ENCODE measurements around the gene PRIM1. TPM values are rescaled to one million over a fixed set of nuclear protein-coding genes. Genes with fewer than 3 reads are reported as not detected.
"Not testable (repeated sequence)": the region's sequence is repeated elsewhere in the genome, so short reads cannot be mapped to it uniquely, and the experiment has no call there.

Gene PRIM1
- polyA plus RNA-seq, 2 donors = 3.2 to 7.4 TPM

DNA sequence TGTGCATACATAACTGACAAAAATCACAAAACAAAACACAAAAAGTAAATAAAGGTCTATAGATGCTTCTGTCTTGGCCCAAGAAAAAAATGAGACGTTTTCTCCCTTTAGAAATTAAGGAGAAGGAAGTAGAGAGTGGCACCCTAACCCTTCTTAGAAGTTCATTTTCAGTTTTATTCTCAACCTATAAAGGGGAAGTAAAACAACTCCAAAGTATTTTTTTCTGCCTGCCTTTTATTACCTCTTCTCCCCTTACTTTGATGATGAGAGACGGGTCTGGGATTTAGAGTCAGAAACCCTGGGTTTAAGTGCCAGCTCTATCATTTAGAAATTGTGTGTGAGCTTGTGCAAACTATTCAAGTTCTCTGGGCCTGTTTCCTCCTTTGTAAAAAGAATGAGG, 2.8 kb downstream of the PRIM1 start:
- H3K4me1 ChIP-seq (ENCODE audit: control insufficient read depth in 2 of 2, insufficient read depth in 2 of 2, low read length in 1 of 2) = no peaks in the 10 kb centered on the region
- H3K27ac ChIP-seq (ENCODE audit: low read depth in 2 of 2, low read length in 1 of 2) = no peak overlapping the region
- H3K27me3 ChIP-seq (ENCODE audit: control insufficient read depth in 1 of 2, insufficient read depth in 2 of 2, low read length in 2 of 2) = no peaks in the 10 kb centered on the region
- 67 to 76% methylated on average over 2 of the region's 2 CpGs for WGBS, 2 donors
- H3K4me3 ChIP-seq (ENCODE audit: low read depth in 1 of 2, low read length in 2 of 2) = no peak overlapping the region
- peaks cover 0 to 4% of the 10 kb centered on the region in 2 donors for H3K36me3 ChIP-seq (ENCODE audit: control insufficient read depth in 2 of 2, insufficient read depth in 2 of 2, low read length in 1 of 2)
- no peaks in the 10 kb centered on the region for H3K9me3 ChIP-seq (ENCODE audit: control insufficient read depth in 2 of 2, insufficient read depth in 1 of 2, low read depth in 1 of 2, low read length in 1 of 2)

DNA sequence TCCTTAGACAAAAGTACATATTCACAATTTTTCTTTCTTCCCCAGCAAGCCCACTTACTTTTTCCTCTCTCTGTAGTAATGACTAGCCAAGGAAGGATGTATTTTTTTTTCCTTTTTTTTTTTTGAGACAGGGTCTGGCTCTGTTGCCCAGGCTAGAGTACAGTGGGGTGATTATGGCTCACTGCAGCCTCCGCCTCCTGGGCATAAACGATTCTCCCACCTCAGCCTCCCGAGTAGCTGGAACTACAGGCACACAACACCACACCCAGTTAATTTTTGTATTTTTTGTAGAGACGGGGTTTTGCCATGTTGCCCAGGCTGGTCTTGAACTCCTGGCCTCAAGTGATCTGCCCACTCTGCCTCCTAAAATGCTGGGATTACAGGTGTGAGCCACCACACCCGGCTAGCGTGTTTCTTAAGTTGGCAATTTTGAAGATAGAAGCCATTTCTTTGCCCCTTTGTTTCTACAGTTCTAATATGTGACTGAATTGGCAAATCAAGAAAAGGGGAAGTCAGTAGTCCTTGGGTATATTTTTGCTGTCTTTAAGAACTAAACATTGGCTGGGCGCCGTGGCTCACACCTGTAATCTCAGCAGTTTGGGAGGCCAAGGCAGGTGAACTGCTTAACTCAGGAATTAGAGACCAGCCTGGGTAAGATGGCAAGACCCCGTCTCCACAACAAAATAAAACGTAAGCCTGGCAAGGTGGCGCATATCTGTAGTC, 23.8 kb downstream of the PRIM1 start:
- Histone ChIP-seq H3K36me3 (ENCODE audit: control insufficient read depth in 2 of 2, insufficient read depth in 2 of 2, low read length in 1 of 2) (peaks cover 0 to 5% of the 10 kb centered on the region in 2 donors), H3K27me3 (ENCODE audit: control insufficient read depth in 1 of 2, insufficient read depth in 2 of 2, low read length in 2 of 2) (no peaks in the 10 kb centered on the region), H3K4me3 (ENCODE audit: low read depth in 1 of 2, low read length in 2 of 2) (no peak overlapping the region), H3K27ac (ENCODE audit: low read depth in 2 of 2, low read length in 1 of 2) (no peak overlapping the region), H3K4me1 (ENCODE audit: control insufficient read depth in 2 of 2, insufficient read depth in 2 of 2, low read length in 1 of 2) (no peaks in the 10 kb centered on the region), H3K9me3 (ENCODE audit: control insufficient read depth in 2 of 2, insufficient read depth in 1 of 2, low read depth in 1 of 2, low read length in 1 of 2) (no peaks in the 10 kb centered on the region)
- 95% methylated on average over 11 of the region's 11 CpGs for WGBS, 2 donors

DNA sequence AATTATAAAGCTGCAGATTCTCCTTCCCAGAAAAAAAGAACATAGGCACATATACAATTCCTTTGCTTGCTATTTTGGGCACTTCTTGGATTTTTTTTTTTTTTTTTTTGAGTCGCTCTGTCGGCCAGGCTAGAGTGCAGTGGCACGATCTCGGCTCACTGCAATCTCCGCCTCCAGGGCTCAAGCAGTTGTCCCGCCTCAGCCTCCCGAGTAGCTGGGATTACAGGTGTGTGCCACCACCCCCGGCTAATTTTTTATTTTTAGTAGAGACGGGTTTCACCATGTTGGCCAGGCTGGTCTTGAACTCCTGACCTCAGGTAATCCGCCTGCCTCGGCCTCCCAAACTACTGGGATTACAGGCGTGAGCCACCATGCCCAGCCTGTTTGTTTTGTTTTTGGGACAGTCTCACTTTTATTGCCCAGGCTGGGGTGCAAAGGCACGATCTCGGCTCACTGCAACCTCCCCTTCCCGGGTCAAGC, 25.9 kb downstream of the PRIM1 start:
- not testable (repeated sequence) for H3K36me3 ChIP-seq (ENCODE audit: control insufficient read depth in 2 of 2, insufficient read depth in 2 of 2, low read length in 1 of 2); H3K4me1 ChIP-seq (ENCODE audit: control insufficient read depth in 2 of 2, insufficient read depth in 2 of 2, low read length in 1 of 2); H3K4me3 ChIP-seq (ENCODE audit: low read depth in 1 of 2, low read length in 2 of 2); H3K9me3 ChIP-seq (ENCODE audit: control insufficient read depth in 2 of 2, insufficient read depth in 1 of 2, low read depth in 1 of 2, low read length in 1 of 2); H3K27me3 ChIP-seq (ENCODE audit: control insufficient read depth in 1 of 2, insufficient read depth in 2 of 2, low read length in 2 of 2)
- WGBS, 2 donors = 90 to 93% methylated on average over 15 of the region's 15 CpGs
- peak overlapping the region; percentile 19 to 91 for H3K27ac ChIP-seq (ENCODE audit: low read depth in 2 of 2, low read length in 1 of 2)

DNA sequence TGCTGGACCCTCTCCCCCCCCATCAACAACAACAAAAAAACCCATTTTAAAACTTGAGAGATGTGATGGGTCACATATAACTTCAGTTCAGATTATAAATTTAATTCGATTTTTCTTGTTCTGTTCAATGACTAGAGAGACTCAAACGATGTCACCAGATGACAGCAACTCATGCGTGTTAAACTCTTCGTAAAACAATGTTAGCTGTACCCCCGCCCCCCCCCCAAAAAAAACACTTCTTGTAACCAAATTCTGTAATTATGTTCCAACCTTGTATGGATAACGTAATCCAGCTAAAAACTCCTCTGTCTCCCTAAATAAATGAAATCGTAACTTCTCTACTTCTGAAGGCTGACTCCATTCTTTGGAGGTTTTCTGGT, 26.4 kb downstream of the PRIM1 start:
- WGBS, 2 donors = 26 to 30% methylated on average over 7 of the region's 7 CpGs
- Histone ChIP-seq H3K4me3 (ENCODE audit: low read depth in 1 of 2, low read length in 2 of 2) (peak overlapping the region in 1 of 2 donors; percentile 96), H3K27ac (ENCODE audit: low read depth in 2 of 2, low read length in 1 of 2) (peak overlapping the region; percentile 91 to 98), H3K9me3 (ENCODE audit: control insufficient read depth in 2 of 2, insufficient read depth in 1 of 2, low read depth in 1 of 2, low read length in 1 of 2) (no peaks in the 10 kb centered on the region), H3K27me3 (ENCODE audit: control insufficient read depth in 1 of 2, insufficient read depth in 2 of 2, low read length in 2 of 2) (no peaks in the 10 kb centered on the region), H3K36me3 (ENCODE audit: control insufficient read depth in 2 of 2, insufficient read depth in 2 of 2, low read length in 1 of 2) (peaks cover 0 to 8% of the 10 kb centered on the region in 2 donors), H3K4me1 (ENCODE audit: control insufficient read depth in 2 of 2, insufficient read depth in 2 of 2, low read length in 1 of 2) (peaks cover 0 to 6% of the 10 kb centered on the region in 2 donors)

DNA sequence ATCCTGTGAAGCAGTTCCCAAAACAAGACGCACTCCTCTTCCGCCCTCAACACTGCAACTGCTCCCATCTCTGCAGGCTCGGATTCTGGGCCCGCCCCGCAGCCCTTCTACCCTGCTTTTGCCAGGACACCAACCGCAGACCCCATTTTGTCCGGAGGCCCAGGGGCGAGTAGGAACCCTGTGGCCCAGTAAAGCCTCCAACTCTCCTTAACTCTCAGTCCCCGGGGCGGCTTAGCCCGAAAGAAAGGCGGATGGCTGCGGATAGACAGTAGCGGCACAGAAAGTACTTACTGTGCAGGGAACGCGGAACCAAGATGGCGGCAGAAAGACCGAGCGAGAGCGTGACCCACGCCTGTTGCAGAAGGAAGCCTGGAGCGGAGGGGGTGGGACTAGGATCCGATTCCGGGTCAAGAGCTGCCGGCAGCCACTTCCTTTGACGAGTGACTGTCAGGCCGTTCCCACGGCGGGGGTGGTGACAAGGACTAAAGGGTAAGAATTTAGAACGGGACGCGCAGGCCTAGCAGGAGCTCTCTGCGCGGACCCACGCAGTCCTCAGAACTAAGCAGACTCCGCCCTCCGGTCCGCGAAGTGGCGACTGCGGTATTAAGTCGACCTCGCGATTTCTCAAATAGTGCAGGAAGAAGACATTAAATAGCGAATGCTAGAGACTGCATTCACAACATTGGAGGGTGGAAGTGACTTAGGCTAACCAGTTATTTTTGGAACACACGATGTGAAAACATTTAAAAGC, 27.0 kb downstream of the PRIM1 start, which contains the start of gene NACA:
TSS of gene NACA (minus strand) at position 328 of the 751 bp plus-strand sequence. CDS start 778 bp downstream, outside the sequence.
- H3K9me3 ChIP-seq (ENCODE audit: control insufficient read depth in 2 of 2, insufficient read depth in 1 of 2, low read depth in 1 of 2, low read length in 1 of 2) = no peaks in the 10 kb centered on the region
- peak within 1 kb of the TSS; percentile 91 to 98 for H3K27ac ChIP-seq (ENCODE audit: low read depth in 2 of 2, low read length in 1 of 2)
- 0% methylated on average over 46 of the region's 46 CpGs for WGBS, 2 donors
- H3K27me3 ChIP-seq (ENCODE audit: control insufficient read depth in 1 of 2, insufficient read depth in 2 of 2, low read length in 2 of 2) = no peaks in the 10 kb centered on the region
- H3K4me1 ChIP-seq (ENCODE audit: control insufficient read depth in 2 of 2, insufficient read depth in 2 of 2, low read length in 1 of 2) = peaks cover 0 to 10% of the 10 kb centered on the region in 2 donors
- H3K36me3 ChIP-seq (ENCODE audit: control insufficient read depth in 2 of 2, insufficient read depth in 2 of 2, low read length in 1 of 2) = peaks cover 0 to 8% of the 10 kb centered on the region in 2 donors
- peak within 1 kb of the TSS; percentile 78 to 96 for H3K4me3 ChIP-seq (ENCODE audit: low read depth in 1 of 2, low read length in 2 of 2)

DNA sequence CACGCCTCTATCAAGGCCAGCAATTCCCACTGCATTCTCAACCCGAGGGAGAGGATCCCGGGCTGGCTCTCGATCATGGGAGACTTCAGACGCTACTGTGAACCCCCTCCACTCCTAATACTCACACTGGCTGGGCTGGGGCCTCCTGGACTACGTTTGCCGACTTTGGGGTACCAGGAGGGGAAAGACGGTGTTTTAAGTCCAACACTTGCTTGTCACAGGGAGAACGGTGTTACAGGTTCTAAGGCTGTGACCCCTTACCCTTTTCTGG, 27.5 kb downstream of the PRIM1 start:
- peak overlapping the region; percentile 78 to 96 for H3K4me3 ChIP-seq (ENCODE audit: low read depth in 1 of 2, low read length in 2 of 2)
- no peaks in the 10 kb centered on the region for H3K9me3 ChIP-seq (ENCODE audit: control insufficient read depth in 2 of 2, insufficient read depth in 1 of 2, low read depth in 1 of 2, low read length in 1 of 2)
- peaks cover 0 to 10% of the 10 kb centered on the region in 2 donors for H3K4me1 ChIP-seq (ENCODE audit: control insufficient read depth in 2 of 2, insufficient read depth in 2 of 2, low read length in 1 of 2)
- 0 to 1% methylated on average over 9 of the region's 9 CpGs for WGBS, 2 donors
- no peaks in the 10 kb centered on the region for H3K27me3 ChIP-seq (ENCODE audit: control insufficient read depth in 1 of 2, insufficient read depth in 2 of 2, low read length in 2 of 2)
- peaks cover 0 to 8% of the 10 kb centered on the region in 2 donors for H3K36me3 ChIP-seq (ENCODE audit: control insufficient read depth in 2 of 2, insufficient read depth in 2 of 2, low read length in 1 of 2)
- H3K27ac ChIP-seq (ENCODE audit: low read depth in 2 of 2, low read length in 1 of 2) = peak overlapping the region; percentile 91 to 98

DNA sequence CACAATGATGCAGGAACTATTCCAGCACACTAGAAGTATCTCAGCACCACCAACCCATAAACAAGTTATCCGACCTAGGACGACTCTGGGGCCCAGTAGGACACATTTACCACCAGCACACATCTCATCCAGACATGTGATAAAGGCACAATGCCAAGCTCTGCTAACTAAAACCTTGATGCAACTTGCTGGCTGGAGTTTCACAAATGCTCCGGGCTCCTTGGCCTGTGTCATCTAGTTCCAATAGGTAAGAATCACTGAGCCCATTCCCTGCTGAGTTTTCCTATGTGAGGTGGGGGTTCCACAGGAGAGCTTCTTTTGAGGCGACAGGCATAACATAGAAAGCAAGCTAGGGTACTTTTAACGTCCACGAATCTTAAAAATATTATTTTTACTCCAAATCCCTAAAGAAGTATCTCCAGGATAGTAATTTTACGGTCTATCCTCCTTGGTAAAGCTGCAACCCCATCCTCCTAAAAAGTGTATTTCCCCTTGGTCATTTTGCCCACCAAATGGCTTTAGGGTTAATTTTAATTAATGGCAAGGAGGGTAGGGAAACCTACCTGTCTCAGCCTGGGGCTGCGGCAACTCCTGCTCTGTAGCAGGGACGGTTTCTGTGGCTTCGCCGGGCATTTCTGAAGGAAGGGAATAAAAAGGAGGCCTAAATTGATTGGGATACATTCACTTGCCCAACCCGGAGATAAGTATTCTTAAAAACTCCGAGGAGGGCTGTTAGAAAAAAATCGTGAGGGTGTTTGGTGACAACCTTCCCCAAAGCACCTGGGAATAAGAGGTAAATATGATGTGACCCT, 28.0 kb downstream of the PRIM1 start:
- 1% methylated on average over 14 of the region's 14 CpGs for WGBS, 2 donors
- Histone ChIP-seq H3K27ac (ENCODE audit: low read depth in 2 of 2, low read length in 1 of 2) (peak overlapping the region; percentile 91 to 98), H3K4me3 (ENCODE audit: low read depth in 1 of 2, low read length in 2 of 2) (peak overlapping the region; percentile 78 to 96), H3K4me1 (ENCODE audit: control insufficient read depth in 2 of 2, insufficient read depth in 2 of 2, low read length in 1 of 2) (peaks cover 0 to 12% of the 10 kb centered on the region in 2 donors), H3K36me3 (ENCODE audit: control insufficient read depth in 2 of 2, insufficient read depth in 2 of 2, low read length in 1 of 2) (peaks cover 0 to 5% of the 10 kb centered on the region in 2 donors), H3K27me3 (ENCODE audit: control insufficient read depth in 1 of 2, insufficient read depth in 2 of 2, low read length in 2 of 2) (no peaks in the 10 kb centered on the region), H3K9me3 (ENCODE audit: control insufficient read depth in 2 of 2, insufficient read depth in 1 of 2, low read depth in 1 of 2, low read length in 1 of 2) (no peaks in the 10 kb centered on the region)

DNA sequence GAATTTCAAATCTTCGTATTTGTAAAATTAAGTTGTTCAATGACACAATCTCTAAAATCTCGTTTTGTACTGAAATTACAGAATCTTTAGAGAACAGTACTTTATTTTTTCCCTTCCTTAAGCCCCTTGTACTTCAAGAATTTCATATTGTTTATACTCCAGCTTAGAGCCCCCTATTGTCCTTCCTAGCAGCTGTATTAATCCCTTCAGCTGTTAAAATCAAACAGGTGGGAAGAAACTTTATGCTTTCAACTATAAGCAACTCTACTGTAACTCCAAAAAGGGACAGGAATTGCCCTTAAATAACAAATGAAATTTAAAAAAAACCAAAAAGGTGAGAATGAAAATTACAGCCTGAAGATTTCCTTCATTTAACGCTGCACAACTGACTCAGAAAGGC, 28.8 kb downstream of the PRIM1 start:
- H3K27me3 ChIP-seq (ENCODE audit: control insufficient read depth in 1 of 2, insufficient read depth in 2 of 2, low read length in 2 of 2) = no peaks in the 10 kb centered on the region
- WGBS, 2 donors = 29 to 38% methylated on average over 3 of the region's 3 CpGs
- peaks cover 5 to 16% of the 10 kb centered on the region in 2 donors for H3K4me1 ChIP-seq (ENCODE audit: control insufficient read depth in 2 of 2, insufficient read depth in 2 of 2, low read length in 1 of 2)
- peak overlapping the region in 1 of 2 donors; percentile 96 for H3K4me3 ChIP-seq (ENCODE audit: low read depth in 1 of 2, low read length in 2 of 2)
- no peak overlapping the region for H3K27ac ChIP-seq (ENCODE audit: low read depth in 2 of 2, low read length in 1 of 2)
- H3K9me3 ChIP-seq (ENCODE audit: control insufficient read depth in 2 of 2, insufficient read depth in 1 of 2, low read depth in 1 of 2, low read length in 1 of 2) = no peaks in the 10 kb centered on the region
- peaks cover 0 to 9% of the 10 kb centered on the region in 2 donors for H3K36me3 ChIP-seq (ENCODE audit: control insufficient read depth in 2 of 2, insufficient read depth in 2 of 2, low read length in 1 of 2)

DNA sequence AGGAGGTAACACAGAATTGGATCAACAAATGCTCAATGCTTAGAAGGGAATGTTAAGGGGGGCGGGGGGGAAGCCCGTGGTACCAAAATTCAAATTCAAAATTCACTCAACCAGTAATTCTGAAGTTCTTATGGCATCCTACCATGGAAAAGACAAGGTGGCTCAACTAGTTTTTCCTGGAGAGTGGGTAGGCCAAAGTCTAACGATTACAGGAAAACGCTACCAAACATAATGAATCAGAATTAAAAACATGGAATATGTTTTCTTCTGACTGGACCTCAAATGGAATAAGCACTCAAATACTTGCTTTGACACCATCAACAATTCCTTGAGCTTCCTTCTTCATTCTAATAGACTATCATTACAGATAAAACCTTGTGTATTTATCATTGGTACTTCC, 29.3 kb downstream of the PRIM1 start:
- Histone ChIP-seq H3K9me3 (ENCODE audit: control insufficient read depth in 2 of 2, insufficient read depth in 1 of 2, low read depth in 1 of 2, low read length in 1 of 2) (no peaks in the 10 kb centered on the region), H3K36me3 (ENCODE audit: control insufficient read depth in 2 of 2, insufficient read depth in 2 of 2, low read length in 1 of 2) (peaks cover 0 to 8% of the 10 kb centered on the region in 2 donors), H3K27me3 (ENCODE audit: control insufficient read depth in 1 of 2, insufficient read depth in 2 of 2, low read length in 2 of 2) (no peaks in the 10 kb centered on the region), H3K4me3 (ENCODE audit: low read depth in 1 of 2, low read length in 2 of 2) (peak overlapping the region in 1 of 2 donors; percentile 33), H3K4me1 (ENCODE audit: control insufficient read depth in 2 of 2, insufficient read depth in 2 of 2, low read length in 1 of 2) (peaks cover 8 to 16% of the 10 kb centered on the region in 2 donors), H3K27ac (ENCODE audit: low read depth in 2 of 2, low read length in 1 of 2) (peak overlapping the region; percentile 2 to 85)
- 31 to 43% methylated on average over 4 of the region's 4 CpGs for WGBS, 2 donors

Data from esophagus (tissue), 2 donors.